NT2/D1 (cell line): ENCODE measurements around the gene PTPN14.

Source experiments
- SUZ12 ChIP-seq: IDR thresholded peaks from 2 replicates; pipeline ENCODE4 v1.6.1; 2011; ENCODE audit not compliant: insufficient read length, insufficient read depth; ENCODE audit errors: extremely low read depth
- ZNF274 ChIP-seq: IDR thresholded peaks from 2 replicates; pipeline ENCODE4 v1.6.1; 2011; ENCODE audit warnings: mild to moderate bottlenecking, low read depth, low read length

DNA sequence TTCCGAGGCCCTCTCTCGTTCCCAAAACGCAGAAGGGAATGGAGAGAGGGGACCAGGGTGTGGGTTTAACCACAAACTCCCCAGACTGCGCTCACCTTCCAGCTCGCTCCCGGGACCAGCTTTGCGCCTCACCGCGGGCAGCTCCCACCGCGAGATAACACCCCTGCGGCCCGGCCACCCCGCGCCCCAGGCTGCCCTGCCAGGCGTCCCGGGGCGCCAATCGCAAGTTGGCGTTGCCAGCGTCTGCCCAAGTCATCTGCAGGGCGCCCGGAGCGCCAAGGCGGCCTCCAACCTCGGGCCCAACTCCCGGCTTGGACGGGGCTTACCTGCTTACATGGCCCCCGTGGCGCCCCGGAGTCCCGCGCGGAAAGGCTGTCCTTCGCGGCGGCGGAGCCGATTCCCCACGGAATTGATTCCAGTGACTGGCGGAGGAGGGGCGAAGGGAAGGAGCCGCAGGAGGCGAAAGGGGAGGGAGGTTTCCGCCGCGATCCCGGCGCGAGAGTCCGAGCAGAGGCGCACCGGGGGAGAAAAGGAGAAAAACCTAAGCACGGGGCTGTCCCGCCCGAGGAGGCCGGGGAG, 456 bp downstream of the PTPN14 start:
- TF ChIP-seq ZNF274 (no peak), SUZ12 (no peak)
